HCT116 (cell line): Measurements from ENCODE around the gene PRR4. TPM values are rescaled to one million over a fixed set of nuclear protein-coding genes. Genes with fewer than 3 reads are reported as not detected.

ENCODE experiments used
- ATAC-seq: fragments of 200-7000 bp; cut with Tn5 transposase; 2 replicates; pipeline ENCODE4 v1.9.1; 2020; ENCODE audit warnings: mild to moderate bottlenecking, moderate library complexity
- BruUV-seq: library from RNA; stranded (reverse); fragments of 400-500 nt; replicated peaks from 2 replicates; lab custom pipeline; 2021; lab: Mats Ljungman, UMichigan
- CTCF ChIA-PET: fragments of 300-600 bp; sonication (Branson Sonifier 250); formaldehyde crosslinking; loops from one replicate; lab custom pipeline; 2021; ENCODE audit warnings: antibody characterized with exemption; lab: Charles Lee
- POLR2A ChIA-PET: fragments of 300-600, 350-600 bp; sonication (Branson Sonifier 250); formaldehyde crosslinking; loops from one replicate; lab custom pipeline; 2021; ENCODE audit warnings: antibody characterized with exemption; lab: Charles Lee
- RAD21 ChIA-PET, 2 experiments: fragments of 300-600 bp; sonication (Branson Sonifier 250); formaldehyde crosslinking; loops; one replicate each; lab custom pipeline; 2023; ENCODE audit warnings: low total read pairs in 2 of 2; ENCODE audit not compliant: uncharacterized antibody in 2 of 2, unreplicated experiment in 2 of 2, low non-redundant PET in 1 of 2; lab: Charles Lee
- DNase-seq: peaks from one replicate; pipeline ENCODE4 v3.0.0-alpha.2; 2010; ENCODE audit warnings: low read depth, low spot score
- H2AFZ ChIP-seq: fragments of 200-600 bp; shearing (Covaris generic), sonication (generic); 2 replicates; pipeline ENCODE4 v1.6.1; 2017; ENCODE audit warnings: low read depth, mixed run types, mixed read lengths, antibody characterized with exemption, low read length; ENCODE audit not compliant: poor library complexity, severe bottlenecking
- H3K27ac ChIP-seq: 2 replicates; pipeline ENCODE4 v1.5.1; 2012; ENCODE audit warnings: low read depth, low read length
- H3K27me3 ChIP-seq: fragments of 200-600 bp; sonication (generic); 2 replicates; pipeline ENCODE4 v1.6.1; 2016; ENCODE audit warnings: mixed run types, low read length, mixed read lengths; ENCODE audit not compliant: insufficient read depth
- H3K36me3 ChIP-seq, 2 experiments: fragments of 200-500 bp in 1 of 2; fragments of 200-600 bp in 1 of 2; sonication (Bioruptor generic) in 1 of 2; sonication (generic) in 1 of 2; 2 replicates each; pipeline versions ENCODE4 v1.5.1 to v1.6.1; 2014 to 2016; ENCODE audit warnings: low read length in 2 of 2, inconsistent platforms in 1 of 2, mixed read lengths in 1 of 2, mixed run types in 1 of 2; ENCODE audit not compliant: insufficient read depth in 2 of 2, control insufficient read depth in 1 of 2
- H3K4me1 ChIP-seq, 2 experiments: fragments of 200-600 bp in 1 of 2; sonication (generic) in 1 of 2; 2 replicates each; pipeline versions ENCODE4 v1.5.1 to v1.6.1; 2012 to 2017; ENCODE audit warnings: low read length in 2 of 2, inconsistent platforms in 1 of 2, mild to moderate bottlenecking in 1 of 2, mixed read lengths in 1 of 2, mixed run types in 1 of 2, moderate library complexity in 1 of 2; ENCODE audit not compliant: insufficient read depth in 2 of 2, control insufficient read depth in 1 of 2
- H3K4me2 ChIP-seq: fragments of 200-600 bp; sonication (generic); 2 replicates; pipeline ENCODE4 v1.6.1; 2017; ENCODE audit warnings: mixed run types, low read length, mixed read lengths
- H3K4me3 ChIP-seq, 2 experiments: fragments of 200-600 bp in 1 of 2; sonication (generic) in 1 of 2; replicated peaks in 1 of 2; 2 replicates each; pipeline ENCODE4 v1.5.1; 2011 to 2016; ENCODE audit warnings: low read length in 2 of 2, control low read depth in 1 of 2, low read depth in 1 of 2, mild to moderate bottlenecking in 1 of 2, mixed read lengths in 1 of 2, mixed run types in 1 of 2
- H3K79me2 ChIP-seq: fragments of 200-600 bp; sonication (generic); 2 replicates; pipeline ENCODE4 v1.6.1; 2017; ENCODE audit warnings: mild to moderate bottlenecking, mixed run types, low read length, moderate library complexity, mixed read lengths; ENCODE audit not compliant: insufficient read depth
- H3K9ac ChIP-seq: fragments of 200-600 bp; sonication (generic); 2 replicates; pipeline ENCODE4 v1.6.1; 2016; ENCODE audit warnings: low read length, mixed read lengths
- H3K9me2 ChIP-seq: fragments of 200-600 bp; sonication (generic), shearing (Covaris generic); 2 replicates; pipeline ENCODE4 v1.6.1; 2017; ENCODE audit warnings: mixed run types, mild to moderate bottlenecking, moderate library complexity; ENCODE audit not compliant: insufficient read depth
- H3K9me3 ChIP-seq, 2 experiments: fragments of 200-500 bp in 1 of 2; fragments of 200-600 bp in 1 of 2; sonication (Bioruptor generic) in 1 of 2; sonication (generic) in 1 of 2; 2 replicates each; pipeline ENCODE4 v1.6.1; 2014 to 2017; ENCODE audit warnings: low read length in 2 of 2, mixed read lengths in 2 of 2, inconsistent platforms in 1 of 2, low read depth in 1 of 2, mild to moderate bottlenecking in 1 of 2, mixed run types in 1 of 2, moderate library complexity in 1 of 2; ENCODE audit not compliant: control insufficient read depth in 1 of 2, insufficient read depth in 1 of 2
- H4K20me1 ChIP-seq: fragments of 200-600 bp; sonication (generic), shearing (Covaris generic); 2 replicates; pipeline ENCODE4 v1.6.1; 2017; ENCODE audit warnings: mixed run types, mild to moderate bottlenecking, moderate library complexity; ENCODE audit not compliant: insufficient read depth
- EGR1 ChIP-seq: IDR thresholded peaks from 2 replicates; pipeline ENCODE4 v1.6.1; 2012; ENCODE audit warnings: low read depth
- EZH2 ChIP-seq: fragments of 200-600 bp; sonication (generic); IDR thresholded peaks from 2 replicates; pipeline ENCODE4 v1.6.1; 2017; ENCODE audit warnings: antibody characterized with exemption, mixed run types
- FOSL1 ChIP-seq: IDR thresholded peaks from 2 replicates; pipeline ENCODE4 v1.6.1; 2012; ENCODE audit warnings: low read depth
- MAX ChIP-seq: IDR thresholded peaks from 2 replicates; pipeline ENCODE4 v1.6.1; 2012
- POLR2A ChIP-seq: IDR thresholded peaks from 2 replicates; pipeline ENCODE4 v1.7.0; 2011; ENCODE audit warnings: borderline replicate concordance; ENCODE audit not compliant: insufficient read depth, insufficient read length; ENCODE audit errors: extremely low read depth
- POLR2AphosphoS5 ChIP-seq: IDR thresholded peaks from 2 replicates; pipeline ENCODE4 v1.6.1; 2011; ENCODE audit warnings: mild to moderate bottlenecking, low read depth, low read length, moderate library complexity
- SIN3A ChIP-seq: IDR thresholded peaks from 2 replicates; pipeline ENCODE4 v1.6.1; 2012; ENCODE audit warnings: low read depth
- SP1 ChIP-seq: IDR thresholded peaks from 2 replicates; pipeline ENCODE4 v1.6.1; 2012; ENCODE audit warnings: low read depth
- TCF7L2 ChIP-seq: IDR thresholded peaks from 2 replicates; pipeline ENCODE4 v1.7.0; 2011; ENCODE audit warnings: borderline replicate concordance, inconsistent platforms; ENCODE audit not compliant: insufficient read depth, insufficient read length; ENCODE audit errors: extremely low read depth
- YY1 ChIP-seq: IDR thresholded peaks from 2 replicates; pipeline ENCODE4 v1.6.1; 2011; ENCODE audit warnings: low read length, low read depth, moderate library complexity, mild to moderate bottlenecking; ENCODE audit not compliant: insufficient replicate concordance; ENCODE audit errors: extremely low read depth
- ZFX ChIP-seq: fragments of 450-650 bp; IDR thresholded peaks from 2 replicates; pipeline ENCODE4 v1.6.1; 2017
- ZNF274 ChIP-seq: fragments of 200-500 bp; sonication (Bioruptor generic); IDR thresholded peaks from 2 replicates; pipeline ENCODE4 v1.6.1; 2014; ENCODE audit warnings: mild to moderate bottlenecking, low read depth, low read length, inconsistent platforms
- intact Hi-C: fragments of 100-400 bp; cut with micrococcal nuclease; formaldehyde crosslinking; loops from 2 replicates; pipeline ENCODE4 v1.10.0; 2022
- total RNA-seq: library from RNA; stranded (reverse); gene quantifications from one replicate; pipeline ENCODE4 v1.2.1, GENCODE V29; 2021; ENCODE audit not compliant: unreplicated experiment
- TF ChIP-seq, protein P1 (sequence below), 3 experiments: fragments of 200-600 bp in 1 of 3; sonication (generic) in 1 of 3; IDR thresholded peaks in 2 of 3; conservative IDR thresholded peaks in 1 of 3; 2 replicates each; pipeline ENCODE4 v1.5.1; 2012 to 2017; ENCODE audit warnings: low read depth in 2 of 3, low read length in 2 of 3, antibody characterized with exemption in 1 of 3, borderline replicate concordance in 1 of 3, control low read depth in 1 of 3, mild to moderate bottlenecking in 1 of 3, mixed read lengths in 1 of 3, mixed run types in 1 of 3, moderate library complexity in 1 of 3; ENCODE audit not compliant: insufficient read depth in 1 of 3
- TF ChIP-seq, protein P2 (sequence below): IDR thresholded peaks from 2 replicates; pipeline ENCODE4 v1.6.1; 2012
- TF ChIP-seq, protein P3 (sequence below): IDR thresholded peaks from 2 replicates; pipeline ENCODE4 v1.6.1; 2012; ENCODE audit warnings: low read depth

The PRR4 gene
- total RNA-seq, 1 experiment from 2014 or later = 2.2 TPM

- TF ChIP-seq, protein P1, sequence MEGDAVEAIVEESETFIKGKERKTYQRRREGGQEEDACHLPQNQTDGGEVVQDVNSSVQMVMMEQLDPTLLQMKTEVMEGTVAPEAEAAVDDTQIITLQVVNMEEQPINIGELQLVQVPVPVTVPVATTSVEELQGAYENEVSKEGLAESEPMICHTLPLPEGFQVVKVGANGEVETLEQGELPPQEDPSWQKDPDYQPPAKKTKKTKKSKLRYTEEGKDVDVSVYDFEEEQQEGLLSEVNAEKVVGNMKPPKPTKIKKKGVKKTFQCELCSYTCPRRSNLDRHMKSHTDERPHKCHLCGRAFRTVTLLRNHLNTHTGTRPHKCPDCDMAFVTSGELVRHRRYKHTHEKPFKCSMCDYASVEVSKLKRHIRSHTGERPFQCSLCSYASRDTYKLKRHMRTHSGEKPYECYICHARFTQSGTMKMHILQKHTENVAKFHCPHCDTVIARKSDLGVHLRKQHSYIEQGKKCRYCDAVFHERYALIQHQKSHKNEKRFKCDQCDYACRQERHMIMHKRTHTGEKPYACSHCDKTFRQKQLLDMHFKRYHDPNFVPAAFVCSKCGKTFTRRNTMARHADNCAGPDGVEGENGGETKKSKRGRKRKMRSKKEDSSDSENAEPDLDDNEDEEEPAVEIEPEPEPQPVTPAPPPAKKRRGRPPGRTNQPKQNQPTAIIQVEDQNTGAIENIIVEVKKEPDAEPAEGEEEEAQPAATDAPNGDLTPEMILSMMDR (IDR thresholded peaks at IDR 0.05 in 2 of 3, conservative IDR thresholded peaks at IDR 0.05 in 1 of 3; ENCODE audit: borderline replicate concordance in 1 of 3, insufficient read depth in 1 of 3, low read depth in 2 of 3, low read length in 2 of 3) = no peak
- TF ChIP-seq, protein P2, sequence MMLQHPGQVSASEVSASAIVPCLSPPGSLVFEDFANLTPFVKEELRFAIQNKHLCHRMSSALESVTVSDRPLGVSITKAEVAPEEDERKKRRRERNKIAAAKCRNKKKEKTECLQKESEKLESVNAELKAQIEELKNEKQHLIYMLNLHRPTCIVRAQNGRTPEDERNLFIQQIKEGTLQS = no peak
- no peak for TF ChIP-seq POLR2A
Measured at GRCh38 chr12:10853776-10854175, 4.5 kb upstream of the PRR4 start (continued).

GRCh38 chr12:10851243-10851858, 2.1 kb upstream of the PRR4 start:
- POLR2A ChIA-PET = no interaction called here
- DNase-seq = no peak
- no peaks in the 10 kb centered on the region for H3K27me3 ChIP-seq

More at GRCh38 chr12:10851243-10851858, 2.1 kb upstream of the PRR4 start:
- ATAC-seq = no peak
- BruUV-seq = no TSS peak
- Histone ChIP-seq H3K9me3 (no peaks in the 10 kb centered on the region), H3K9ac (no peak overlapping the region), H2AFZ (no peak overlapping the region), H3K4me2 (no peak overlapping the region), H4K20me1 (no peaks in the 10 kb centered on the region), H3K4me1 (peaks cover 0 to 9% of the 10 kb centered on the region in 2 experiments; a peak in 1 of 4 replicates), H3K4me3 (no peak overlapping the region), H3K9me2 (no peaks in the 10 kb centered on the region), H3K79me2 (no peaks in the 10 kb centered on the region), H3K36me3 (no peaks in the 10 kb centered on the region), H3K27ac (no peak overlapping the region)
- ChIA-PET CTCF (no interaction called here), RAD21 (no interaction called here)
- intact Hi-C loops = no loop called here
- TF ChIP-seq ZFX (no peak), SIN3A (no peak), SP1 (no peak), EGR1 (no peak), FOSL1 (no peak), TCF7L2 (no peak), POLR2AphosphoS5 (no peak), MAX (no peak), ZNF274 (no peak), YY1 (no peak), EZH2 (no peak)
- TF ChIP-seq, protein P1 (IDR thresholded peaks at IDR 0.05 in 2 of 3, conservative IDR thresholded peaks at IDR 0.05 in 1 of 3; ENCODE audit: borderline replicate concordance in 1 of 3, insufficient read depth in 1 of 3, low read depth in 2 of 3, low read length in 2 of 3) = no peak
- TF ChIP-seq, protein P3, sequence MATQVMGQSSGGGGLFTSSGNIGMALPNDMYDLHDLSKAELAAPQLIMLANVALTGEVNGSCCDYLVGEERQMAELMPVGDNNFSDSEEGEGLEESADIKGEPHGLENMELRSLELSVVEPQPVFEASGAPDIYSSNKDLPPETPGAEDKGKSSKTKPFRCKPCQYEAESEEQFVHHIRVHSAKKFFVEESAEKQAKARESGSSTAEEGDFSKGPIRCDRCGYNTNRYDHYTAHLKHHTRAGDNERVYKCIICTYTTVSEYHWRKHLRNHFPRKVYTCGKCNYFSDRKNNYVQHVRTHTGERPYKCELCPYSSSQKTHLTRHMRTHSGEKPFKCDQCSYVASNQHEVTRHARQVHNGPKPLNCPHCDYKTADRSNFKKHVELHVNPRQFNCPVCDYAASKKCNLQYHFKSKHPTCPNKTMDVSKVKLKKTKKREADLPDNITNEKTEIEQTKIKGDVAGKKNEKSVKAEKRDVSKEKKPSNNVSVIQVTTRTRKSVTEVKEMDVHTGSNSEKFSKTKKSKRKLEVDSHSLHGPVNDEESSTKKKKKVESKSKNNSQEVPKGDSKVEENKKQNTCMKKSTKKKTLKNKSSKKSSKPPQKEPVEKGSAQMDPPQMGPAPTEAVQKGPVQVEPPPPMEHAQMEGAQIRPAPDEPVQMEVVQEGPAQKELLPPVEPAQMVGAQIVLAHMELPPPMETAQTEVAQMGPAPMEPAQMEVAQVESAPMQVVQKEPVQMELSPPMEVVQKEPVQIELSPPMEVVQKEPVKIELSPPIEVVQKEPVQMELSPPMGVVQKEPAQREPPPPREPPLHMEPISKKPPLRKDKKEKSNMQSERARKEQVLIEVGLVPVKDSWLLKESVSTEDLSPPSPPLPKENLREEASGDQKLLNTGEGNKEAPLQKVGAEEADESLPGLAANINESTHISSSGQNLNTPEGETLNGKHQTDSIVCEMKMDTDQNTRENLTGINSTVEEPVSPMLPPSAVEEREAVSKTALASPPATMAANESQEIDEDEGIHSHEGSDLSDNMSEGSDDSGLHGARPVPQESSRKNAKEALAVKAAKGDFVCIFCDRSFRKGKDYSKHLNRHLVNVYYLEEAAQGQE = no peak
